Measurements from ENCODE around the gene LAP3. TPM values are rescaled to one million over a fixed set of nuclear protein-coding genes. Genes with fewer than 3 reads are reported as not detected.
"Not testable (repeated sequence)": the region's sequence is repeated elsewhere in the genome, so short reads cannot be mapped to it uniquely, and the experiment has no call there.

Gene LAP3
- 43.2 TPM for polyA plus RNA-seq (ENCODE audit: insufficient read length)

DNA sequence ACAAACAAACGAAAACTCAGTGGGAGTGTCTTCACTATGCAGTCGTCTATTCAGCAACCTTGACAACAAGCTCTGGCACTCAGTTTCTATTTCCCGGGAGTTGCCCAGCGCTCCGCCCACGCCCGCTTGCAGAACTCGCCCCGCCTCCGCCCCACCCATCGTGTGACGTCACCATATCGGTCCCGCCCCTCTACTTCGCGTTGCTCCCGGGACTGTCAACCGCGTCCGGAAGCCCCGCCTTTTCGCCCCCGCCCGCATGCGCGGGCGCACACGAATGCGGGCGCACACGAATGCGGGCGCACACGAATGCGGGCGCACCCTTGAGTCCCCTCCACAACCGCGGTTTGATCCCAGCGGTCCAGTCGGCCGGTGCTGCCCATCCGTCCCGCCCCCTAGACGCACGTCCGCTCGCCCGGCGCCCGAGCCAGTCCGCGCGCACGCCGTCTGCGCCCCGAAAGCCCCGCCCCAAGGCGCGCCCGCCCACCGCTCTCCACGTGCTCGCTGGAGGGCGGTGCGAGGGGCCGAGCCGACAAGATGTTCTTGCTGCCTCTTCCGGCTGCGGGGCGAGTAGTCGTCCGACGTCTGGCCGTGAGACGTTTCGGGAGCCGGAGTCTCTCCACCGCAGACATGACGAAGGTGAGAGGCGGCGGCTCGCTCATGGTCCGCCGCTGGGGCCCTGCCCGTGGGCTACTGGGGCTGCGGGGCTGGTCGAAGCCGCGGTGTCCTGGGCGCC lies at the start of gene LAP3:
LAP3 (plus strand) TSS at position 267 of the 733 bp plus-strand sequence; CDS start at position 535, 268 bp downstream.
- DNase-seq (ENCODE audit: low read depth): peak; percentile 98

- DNase-seq (ENCODE audit: low read depth): no peak
Measured at GRCh38 chr4:17528551-17529165, 48.3 kb upstream of the LAP3 start.

DNA sequence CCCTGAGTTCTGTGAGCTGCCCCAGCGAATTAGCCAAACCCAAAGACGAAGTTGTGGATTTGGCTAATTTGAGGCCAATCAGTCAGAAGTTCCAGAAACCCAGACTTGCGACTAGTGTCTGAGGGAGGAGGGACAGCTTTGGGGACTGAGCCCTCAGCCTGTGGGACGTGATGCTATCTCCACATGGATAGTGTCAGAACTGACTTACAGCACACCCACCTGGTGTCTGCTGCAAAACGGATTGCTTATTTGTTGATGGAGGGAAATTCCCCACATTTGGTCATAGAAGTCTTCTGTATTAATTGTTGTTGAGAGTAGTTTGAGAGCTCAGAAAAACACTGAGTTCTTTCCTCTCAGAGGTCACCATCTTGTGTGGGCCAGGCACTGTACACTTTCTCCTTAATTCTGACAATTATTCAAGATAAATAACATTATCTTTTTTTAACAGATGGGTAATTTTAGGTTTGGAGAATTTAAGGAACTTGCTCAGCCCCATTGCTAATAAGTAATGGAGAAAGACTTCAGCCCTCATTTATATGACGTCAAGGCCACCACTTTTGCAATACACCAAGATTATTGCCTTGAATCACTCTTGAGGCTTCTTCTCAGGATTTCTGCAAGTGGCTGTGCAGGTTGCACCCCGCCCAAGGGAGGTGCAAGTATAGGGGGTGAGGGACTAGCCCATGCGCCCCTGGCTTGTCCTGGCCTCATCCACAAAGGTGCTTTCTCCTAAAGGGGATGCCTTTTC lies 45.3 kb upstream of the LAP3 start:
- no peak for DNase-seq (ENCODE audit: low read depth)

DNA sequence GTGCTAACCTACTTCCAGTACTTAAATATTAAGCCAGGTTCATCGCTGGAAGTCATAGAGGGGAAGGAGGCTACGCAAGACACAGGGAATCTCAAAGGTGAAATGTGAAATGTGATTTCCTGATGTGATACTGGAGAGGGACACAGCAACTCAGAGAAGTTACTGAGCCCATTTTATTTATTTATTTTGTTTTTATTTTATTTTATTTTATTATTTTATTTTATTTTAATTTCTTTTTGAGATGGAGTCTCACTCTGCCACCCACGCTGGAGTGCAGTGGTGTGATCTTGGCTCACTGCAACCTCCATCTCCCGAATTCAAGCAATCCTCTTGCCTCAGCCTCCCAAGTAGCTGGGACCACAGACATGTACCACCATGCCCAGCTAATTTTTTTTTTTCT lies 42.3 kb upstream of the LAP3 start:
- no peak for DNase-seq (ENCODE audit: low read depth)

- no peak for DNase-seq (ENCODE audit: low read depth)
Measured at GRCh38 chr4:17535242-17535641, 41.8 kb upstream of the LAP3 start.

DNA sequence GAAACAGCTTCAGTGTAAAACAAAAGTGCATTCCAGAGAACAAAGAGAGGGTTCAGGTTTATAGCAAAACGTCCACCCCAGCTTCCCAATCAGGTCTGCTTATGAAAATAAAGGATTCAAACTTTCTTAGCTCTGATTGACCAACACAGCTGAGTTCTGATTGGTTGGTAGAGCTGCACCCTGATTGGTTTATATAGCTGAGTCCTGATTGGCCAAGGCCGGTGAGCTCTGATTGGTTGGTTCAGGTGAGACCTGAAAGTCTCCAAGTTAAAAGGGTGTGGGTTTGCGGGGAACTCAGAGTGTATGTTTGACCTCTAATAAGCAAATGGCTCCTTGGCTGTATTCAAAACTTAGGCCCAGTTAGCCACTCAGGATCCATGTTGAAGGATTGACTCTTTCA lies 41.1 kb upstream of the LAP3 start:
- no peak for DNase-seq (ENCODE audit: low read depth)

DNA sequence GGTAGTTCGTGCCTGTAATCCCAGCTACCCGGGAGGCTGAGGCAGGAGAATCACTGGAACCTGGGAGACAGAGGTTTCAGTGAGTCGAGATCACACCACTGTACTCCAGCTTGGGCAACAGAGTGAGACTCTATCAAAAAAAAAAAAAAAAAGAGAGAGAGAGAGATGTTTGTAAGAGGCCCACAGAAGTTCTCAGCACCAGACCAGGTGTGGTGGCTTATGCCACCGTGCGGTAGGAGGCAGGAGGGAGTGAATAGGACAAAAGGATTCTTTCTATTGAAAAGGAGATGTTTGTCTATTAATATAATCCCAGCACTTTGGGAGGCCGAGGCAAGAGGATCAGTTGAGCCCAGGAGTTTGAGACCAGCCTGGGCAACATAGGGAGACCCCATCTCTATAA lies 39.9 kb upstream of the LAP3 start:
- DNase-seq (ENCODE audit: low read depth): not testable (repeated sequence)

GRCh38 chr4:17544205-17544604 lies 32.8 kb upstream of the LAP3 start:
- no peak for DNase-seq (ENCODE audit: low read depth)

GRCh38 chr4:17544831-17545234 lies 32.2 kb upstream of the LAP3 start:
- DNase-seq (ENCODE audit: low read depth): no peak

DNA sequence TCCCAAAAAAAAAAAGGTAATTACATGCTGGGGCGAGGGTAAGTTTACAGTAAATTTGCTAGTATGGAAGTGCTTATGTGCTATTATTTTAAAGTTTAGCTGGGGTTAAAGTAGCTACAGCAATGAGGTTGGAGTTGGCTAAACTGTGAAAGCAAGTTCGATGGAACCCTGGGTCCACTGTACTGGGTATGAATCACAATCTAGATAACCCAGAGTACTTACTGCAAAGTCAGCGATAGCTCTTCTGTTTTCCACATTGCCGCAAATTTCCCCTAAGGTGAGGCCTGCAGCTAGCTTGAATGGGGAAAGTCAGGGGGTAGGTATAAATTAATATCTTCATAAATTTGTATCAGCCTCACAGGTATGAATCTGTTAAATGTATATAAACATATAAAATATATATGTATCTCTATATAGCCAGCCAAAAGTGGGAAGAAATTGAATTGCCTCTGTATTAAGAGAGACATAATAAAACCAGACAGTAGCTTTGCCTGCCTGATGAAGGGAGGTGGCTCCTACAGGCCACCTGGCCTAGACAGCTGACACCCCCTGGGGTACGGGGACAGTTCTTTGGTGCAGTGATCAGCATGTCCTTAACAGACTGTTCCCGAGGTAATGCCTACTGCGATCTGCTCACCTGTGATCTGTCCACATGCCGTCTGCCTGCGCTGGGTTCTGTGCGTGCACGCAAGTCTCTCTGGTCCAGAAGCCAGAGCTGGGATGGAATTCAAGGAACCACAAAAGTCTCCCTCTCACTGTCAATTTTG lies 31.4 kb upstream of the LAP3 start:
- no peak for DNase-seq (ENCODE audit: low read depth)

- no peak for DNase-seq (ENCODE audit: low read depth)
Measured at GRCh38 chr4:17546222-17546621, 30.8 kb upstream of the LAP3 start.

- no peak for DNase-seq (ENCODE audit: low read depth)
Measured at GRCh38 chr4:17546678-17547077, 30.3 kb upstream of the LAP3 start.

DNA sequence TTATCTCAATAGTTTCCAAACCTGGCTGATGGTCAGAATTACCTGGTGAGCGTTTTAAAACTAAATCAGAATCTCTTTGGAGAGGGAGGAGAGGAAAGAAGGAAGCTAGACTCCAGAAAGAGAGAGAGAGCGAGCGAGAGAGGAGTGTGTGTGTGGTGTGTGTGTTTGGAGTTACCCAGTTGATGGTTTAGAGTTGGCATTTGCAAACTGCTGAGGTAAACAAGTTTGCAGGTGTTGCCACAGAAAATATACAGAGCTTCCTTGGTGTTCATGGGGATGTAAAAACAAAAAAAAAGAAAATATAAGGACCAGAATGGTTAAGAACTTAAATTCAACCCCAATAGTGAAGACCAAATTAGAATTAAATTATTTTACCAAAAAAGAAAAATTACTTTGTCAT lies 26.4 kb upstream of the LAP3 start:
- DNase-seq (ENCODE audit: low read depth): no peak

GRCh38 chr4:17552427-17552826 lies 24.6 kb upstream of the LAP3 start:
- no peak for DNase-seq (ENCODE audit: low read depth)

DNA sequence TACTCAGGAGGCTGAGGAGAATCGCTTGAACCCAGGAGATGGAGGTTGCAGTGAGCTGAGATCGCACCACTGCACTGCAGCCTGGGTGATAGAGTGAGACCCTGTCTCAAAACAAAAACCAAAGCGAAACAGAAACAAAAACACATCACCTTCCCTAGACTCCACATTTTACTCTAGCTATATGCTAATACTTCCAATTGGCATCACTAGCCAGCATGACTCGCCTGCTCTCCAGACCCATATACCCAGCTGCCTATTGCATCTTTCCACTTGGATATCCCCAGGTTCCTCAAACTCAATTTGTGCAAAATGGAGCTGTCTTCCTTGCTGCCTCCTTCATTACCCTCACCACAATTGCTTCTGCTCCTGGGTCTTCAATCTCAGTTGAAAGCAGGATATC lies 22.4 kb upstream of the LAP3 start:
- no peak for DNase-seq (ENCODE audit: low read depth)

GRCh38 chr4:17556498-17556897 lies 20.5 kb upstream of the LAP3 start:
- DNase-seq (ENCODE audit: low read depth): no peak

GRCh38 chr4:17557880-17558279 lies 19.1 kb upstream of the LAP3 start:
- DNase-seq (ENCODE audit: low read depth): no peak

- no peak for DNase-seq (ENCODE audit: low read depth)
Measured at GRCh38 chr4:17558941-17559708, 17.9 kb upstream of the LAP3 start.

- no peak for DNase-seq (ENCODE audit: low read depth)
Measured at GRCh38 chr4:17559709-17560048, 17.3 kb upstream of the LAP3 start.

- no peak for DNase-seq (ENCODE audit: low read depth)
Measured at GRCh38 chr4:17560065-17560673, 16.8 kb upstream of the LAP3 start.

Data from forelimb muscle (tissue), 1 donor.